HepG2 (cell line): ENCODE data around the gene LEFTY2.

Source experiments
- AFF4 ChIP-seq: sonication (generic); formaldehyde crosslinking; IDR thresholded peaks from 2 replicates; pipeline ENCODE4 v1.4.0; 2020; ENCODE audit warnings: missing genetic modification reagents
- BCL6 ChIP-seq: IDR thresholded peaks from 2 replicates; pipeline ENCODE4 v1.6.1; 2016; ENCODE audit warnings: missing genetic modification reagents, missing compliant biosample characterization
- CTCF ChIP-seq: sonication (generic); formaldehyde crosslinking; IDR thresholded peaks from 2 replicates; pipeline ENCODE4 v1.5.0; 2020; ENCODE audit warnings: mild to moderate bottlenecking, missing genetic modification reagents, moderate library complexity
- FOXP1 ChIP-seq, 2 experiments: fragments of 450-650 bp in 1 of 2; IDR thresholded peaks; 2 replicates each; pipeline ENCODE4 v1.6.1; 2017 to 2018; ENCODE audit warnings: antibody characterized with exemption in 1 of 2
- GABPA ChIP-seq, 2 experiments: IDR thresholded peaks; 2 replicates each; pipeline ENCODE4 v1.6.1; 2011 to 2016; ENCODE audit warnings: low read depth in 2 of 2, low read length in 1 of 2, missing biosample characterization in 1 of 2, missing genetic modification characterization in 1 of 2
- SOX6 ChIP-seq, 2 experiments: fragments of 450-650 bp in 1 of 2; sonication (generic) in 1 of 2; formaldehyde crosslinking in 1 of 2; IDR thresholded peaks; 2 replicates each; pipeline versions ENCODE4 v1.4.0 to v1.6.1; 2017 to 2020; ENCODE audit warnings: antibody characterized with exemption in 1 of 2, mild to moderate bottlenecking in 1 of 2, missing genetic modification reagents in 1 of 2
- SP2 ChIP-seq: sonication (generic); formaldehyde crosslinking; IDR thresholded peaks from 2 replicates; pipeline ENCODE4 v1.5.1; 2020; ENCODE audit warnings: mild to moderate bottlenecking, missing genetic modification reagents
- SUZ12 ChIP-seq: fragments of 150-350 bp; IDR thresholded peaks from 2 replicates; pipeline ENCODE4 v1.6.1; 2014; ENCODE audit warnings: low read depth, low read length
- TCF12 ChIP-seq, 2 experiments: fragments of 450-650 bp in 1 of 2; sonication (generic) in 1 of 2; formaldehyde crosslinking in 1 of 2; IDR thresholded peaks; 2 replicates each; pipeline versions ENCODE4 v1.6.1 to v1.8.0; 2017 to 2022; ENCODE audit warnings: antibody characterized with exemption in 1 of 2, mild to moderate bottlenecking in 1 of 2, missing genetic modification reagents in 1 of 2, moderate library complexity in 1 of 2
- ZNF24 ChIP-seq: fragments of 450-650 bp; IDR thresholded peaks from 2 replicates; pipeline ENCODE4 v1.6.1; 2017; ENCODE audit warnings: antibody characterized with exemption, mild to moderate bottlenecking
- ZNF672 ChIP-seq: sonication (generic); formaldehyde crosslinking; IDR thresholded peaks from 2 replicates; pipeline ENCODE4 v1.8.1; 2022; ENCODE audit warnings: missing genetic modification reagents
- ZNF737 ChIP-seq: sonication (generic); formaldehyde crosslinking; IDR thresholded peaks from 2 replicates; pipeline ENCODE4 v1.5.0; 2020; ENCODE audit warnings: missing genetic modification reagents, mild to moderate bottlenecking, borderline replicate concordance
- ZNF776 ChIP-seq: sonication (generic); formaldehyde crosslinking; IDR thresholded peaks from 2 replicates; pipeline ENCODE4 v1.4.0; 2020; ENCODE audit warnings: mild to moderate bottlenecking, missing genetic modification reagents

GRCh38 chr1:225946082-225946620, 5.1 kb upstream of the LEFTY2 start:
- no peak for TF ChIP-seq SUZ12
- TF ChIP-seq SOX6 (IDR thresholded peaks at IDR 0.05) = no peak
- no peak for TF ChIP-seq SOX6 (CRISPR knock-in tag; IDR thresholded peaks at IDR 0.05)
- TF ChIP-seq FOXP1 (IDR thresholded peaks at IDR 0.05) = no peak
- TF ChIP-seq FOXP1 (CRISPR knock-in tag; IDR thresholded peaks at IDR 0.05) = no peak
- TF ChIP-seq ZNF737 (CRISPR knock-in tag) = no peak
- TF ChIP-seq CTCF = no peak
- TF ChIP-seq ZNF24 = no peak
- TF ChIP-seq TCF12 (IDR thresholded peaks at IDR 0.05) = no peak
- TF ChIP-seq TCF12 (CRISPR knock-in tag; IDR thresholded peaks at IDR 0.05) = no peak
- no peak for TF ChIP-seq BCL6 (CRISPR knock-in tag)
- no peak for TF ChIP-seq ZNF776 (CRISPR knock-in tag)
- no peak for TF ChIP-seq SP2 (CRISPR knock-in tag)
- no peak for TF ChIP-seq AFF4
- TF ChIP-seq GABPA (IDR thresholded peaks at IDR 0.05; ENCODE audit: low read depth, low read length) = no peak
- TF ChIP-seq GABPA (CRISPR knock-in tag; IDR thresholded peaks at IDR 0.05; ENCODE audit: low read depth) = no peak
- no peak for TF ChIP-seq ZNF672 (CRISPR knock-in tag)
